Epithelial cell of proximal tubule (primary cell): ENCODE data around the gene PAOX. TPM values are rescaled to one million over a fixed set of nuclear protein-coding genes. Genes with fewer than 3 reads are reported as not detected.

ENCODE experiments used
- DNase-seq: peaks from one replicate; pipeline ENCODE4 v3.0.0-alpha.2; 2011; ENCODE audit warnings: low read depth
- H3K4me3 ChIP-seq: 2 replicates; pipeline ENCODE4 v1.5.1; 2011; ENCODE audit warnings: low read depth, mild to moderate bottlenecking, low read length
- CTCF ChIP-seq: conservative IDR thresholded peaks from 2 replicates; pipeline ENCODE4 v1.5.1; 2012; ENCODE audit warnings: low read depth, mild to moderate bottlenecking, low read length
- total RNA-seq: library from RNA; depleted of rRNA; stranded (reverse); fragments of >200 nt; gene quantifications from 2 replicates; pipeline ENCODE4 v1.2.3, GENCODE V29; 2015

Gene PAOX
- total RNA-seq, 1 donor from 2014 or later: 3.6 TPM

GRCh38 chr10:133343558-133343957, 35.5 kb upstream of the PAOX start:
- no peak for DNase-seq
- no peak overlapping the region for H3K4me3 ChIP-seq
- TF ChIP-seq CTCF: no peak

GRCh38 chr10:133344236-133344635, 34.8 kb upstream of the PAOX start:
- no peak for DNase-seq
- H3K4me3 ChIP-seq: no peak overlapping the region
- no peak for TF ChIP-seq CTCF

GRCh38 chr10:133346413-133346812, 32.6 kb upstream of the PAOX start:
- H3K4me3 ChIP-seq: no peak overlapping the region
- no peak for DNase-seq
- TF ChIP-seq CTCF: no peak

- no peak overlapping the region for H3K4me3 ChIP-seq
- TF ChIP-seq CTCF: no peak
- no peak for DNase-seq
Measured at GRCh38 chr10:133347710-133348517, 31.1 kb upstream of the PAOX start.

GRCh38 chr10:133349160-133349568, 29.9 kb upstream of the PAOX start:
- no peak for DNase-seq
- TF ChIP-seq CTCF: no peak
- no peak overlapping the region for H3K4me3 ChIP-seq

- no peak for DNase-seq
- no peak for TF ChIP-seq CTCF
- H3K4me3 ChIP-seq: no peak overlapping the region
Measured at GRCh38 chr10:133349577-133350011, 29.5 kb upstream of the PAOX start.

GRCh38 chr10:133350283-133350949, 28.6 kb upstream of the PAOX start:
- no peak overlapping the region for H3K4me3 ChIP-seq
- TF ChIP-seq CTCF: no peak
- DNase-seq: no peak
